ENCODE measurements around the gene NSG1. TPM values are rescaled to one million over a fixed set of nuclear protein-coding genes. Genes with fewer than 3 reads are reported as not detected.

Gene NSG1
- total and polyA plus RNA-seq, 5 experiments from 2014 or later = 28.1 to 68.0 (median 66.1) TPM

- POLR2A ChIA-PET = no interaction called here
- H3K27ac Mint-ChIP-seq = peak overlapping the region in 1 of 10 donors; percentile 68
- no peak for ATAC-seq
Measured at GRCh38 chr4:4390046-4390445, 3.1 kb downstream of the NSG1 start.

GRCh38 chr4:4390515-4391240 lies 3.8 kb downstream of the NSG1 start:
- Mint-ChIP-seq H3K9me3 (peaks cover 0 to 2% (median 0%) of the 10 kb centered on the region in 9 donors), H3K36me3 (peaks cover 6 to 40% (median 6%) of the 10 kb centered on the region in 3 donors), H3K27ac (peak overlapping the region in 5 of 10 donors; percentile 27 to 81 (median 66)), H3K27me3 (peaks cover 0 to 11% (median 0%) of the 10 kb centered on the region in 5 donors), H3K4me3 (no peak overlapping the region), H3K4me1 (peaks cover 17 to 50% (median 27%) of the 10 kb centered on the region in 4 donors)
- ATAC-seq (no peak), DNase-seq (peak in 1 of 10 donors; percentile 26)
- POLR2A ChIA-PET = no interaction called here

More at GRCh38 chr4:4390046-4390445, 3.1 kb downstream of the NSG1 start:
- Mint-ChIP-seq H3K27me3 (peaks cover 0 to 11% (median 0%) of the 10 kb centered on the region in 5 donors), H3K4me3 (no peak overlapping the region), H3K36me3 (peaks cover 3 to 39% (median 6%) of the 10 kb centered on the region in 3 donors), H3K9me3 (peaks cover 0 to 2% (median 0%) of the 10 kb centered on the region in 9 donors), H3K4me1 (peaks cover 17 to 48% (median 26%) of the 10 kb centered on the region in 4 donors)
- DNase-seq = peak in 1 of 10 donors; percentile 34

- H3K27me3 Mint-ChIP-seq = peaks cover 0 to 11% (median 0%) of the 10 kb centered on the region in 5 donors
- no peaks in the 10 kb centered on the region for H3K9me3 Mint-ChIP-seq
- H3K4me1 Mint-ChIP-seq = peaks cover 16 to 59% (median 24%) of the 10 kb centered on the region in 4 donors
- no peak for ATAC-seq
- no peak overlapping the region for H3K4me3 Mint-ChIP-seq
- DNase-seq = no peak
- POLR2A ChIA-PET = no interaction called here
- peak overlapping the region in 4 of 10 donors; percentile 12 to 59 (median 36) for H3K27ac Mint-ChIP-seq
- H3K36me3 Mint-ChIP-seq = peaks cover 8 to 52% (median 9%) of the 10 kb centered on the region in 3 donors
Measured at GRCh38 chr4:4391866-4392265, 5.0 kb downstream of the NSG1 start.

GRCh38 chr4:4392501-4393183 lies 5.7 kb downstream of the NSG1 start:
- ATAC-seq (no peak), DNase-seq (no peak)
- peaks cover 16 to 59% (median 24%) of the 10 kb centered on the region in 4 donors for H3K4me1 Mint-ChIP-seq
- H3K4me3 Mint-ChIP-seq = no peak overlapping the region
- peaks cover 8 to 60% (median 13%) of the 10 kb centered on the region in 3 donors for H3K36me3 Mint-ChIP-seq
- peaks cover 0 to 11% (median 0%) of the 10 kb centered on the region in 5 donors for H3K27me3 Mint-ChIP-seq
- peak overlapping the region in 2 of 10 donors; percentile 47 to 48 for H3K27ac Mint-ChIP-seq
- no peaks in the 10 kb centered on the region for H3K9me3 Mint-ChIP-seq
- POLR2A ChIA-PET = no interaction called here

- peaks cover 0 to 5% (median 0%) of the 10 kb centered on the region in 9 donors for H3K9me3 Mint-ChIP-seq
- H3K4me3 Mint-ChIP-seq = no peak overlapping the region
- H3K4me1 Mint-ChIP-seq = peaks cover 11 to 46% (median 17%) of the 10 kb centered on the region in 4 donors
- peak overlapping the region in 7 of 10 donors; percentile 18 to 89 (median 43) for H3K27ac Mint-ChIP-seq
- H3K27me3 Mint-ChIP-seq = peaks cover 0 to 9% (median 0%) of the 10 kb centered on the region in 5 donors
- no peak for ATAC-seq
- peak in 1 of 10 donors; percentile 42 for DNase-seq
- POLR2A ChIA-PET = interaction anchor here (1.1 kb wide), 1 partner anchor 46 kb away, joined by 3 read pairs; no protein-coding TSS in a partner anchor
- H3K36me3 Mint-ChIP-seq = peaks cover 8 to 80% (median 31%) of the 10 kb centered on the region in 3 donors
Measured at GRCh38 chr4:4394644-4395043, 7.7 kb downstream of the NSG1 start.

- H3K4me1 Mint-ChIP-seq = peaks cover 11 to 44% (median 16%) of the 10 kb centered on the region in 4 donors
- peak overlapping the region in 6 of 10 donors; percentile 18 to 92 (median 56) for H3K27ac Mint-ChIP-seq
- H3K27me3 Mint-ChIP-seq = peaks cover 0 to 8% (median 0%) of the 10 kb centered on the region in 5 donors
- POLR2A ChIA-PET = interaction anchor here (1.1 kb wide), 1 partner anchor 47 kb away, joined by 3 read pairs; no protein-coding TSS in a partner anchor
- peak in 1 of 10 donors; percentile 28 for DNase-seq
- H3K36me3 Mint-ChIP-seq = peaks cover 8 to 87% (median 37%) of the 10 kb centered on the region in 3 donors
- H3K9me3 Mint-ChIP-seq = peaks cover 0 to 5% (median 0%) of the 10 kb centered on the region in 9 donors
- no peak for ATAC-seq
- peak overlapping the region in 2 of 10 donors; percentile 8 to 24 for H3K4me3 Mint-ChIP-seq
Measured at GRCh38 chr4:4395371-4395770, 8.5 kb downstream of the NSG1 start.

GRCh38 chr4:4395849-4396627 lies 9.1 kb downstream of the NSG1 start:
- peak overlapping the region in 3 of 10 donors; percentile 8 to 27 (median 24) for H3K4me3 Mint-ChIP-seq
- peaks cover 0 to 8% (median 0%) of the 10 kb centered on the region in 5 donors for H3K27me3 Mint-ChIP-seq
- peaks cover 8 to 85% (median 37%) of the 10 kb centered on the region in 3 donors for H3K36me3 Mint-ChIP-seq
- H3K9me3 Mint-ChIP-seq = peaks cover 0 to 5% (median 0%) of the 10 kb centered on the region in 9 donors
- POLR2A ChIA-PET = interaction anchor here (1.1 kb wide), 1 partner anchor 11 kb away, joined by 3 read pairs; no protein-coding TSS in a partner anchor
- peak overlapping the region in 7 of 10 donors; percentile 37 to 92 (median 67) for H3K27ac Mint-ChIP-seq
- DNase-seq (peak in 1 of 10 donors; percentile 52), ATAC-seq (no peak)
- H3K4me1 Mint-ChIP-seq = peaks cover 11 to 44% (median 16%) of the 10 kb centered on the region in 4 donors

- Mint-ChIP-seq H3K27me3 (peaks cover 0 to 6% (median 0%) of the 10 kb centered on the region in 5 donors), H3K4me1 (peaks cover 11 to 42% (median 16%) of the 10 kb centered on the region in 4 donors), H3K27ac (peak overlapping the region in 5 of 10 donors; percentile 47 to 82 (median 57)), H3K36me3 (peaks cover 8 to 80% (median 37%) of the 10 kb centered on the region in 3 donors), H3K9me3 (peaks cover 0 to 5% (median 0%) of the 10 kb centered on the region in 9 donors), H3K4me3 (peak overlapping the region in 1 of 10 donors; percentile 20)
- ATAC-seq (no peak), DNase-seq (no peak)
- POLR2A ChIA-PET = interaction anchor here (1.1 kb wide), 1 partner anchor 10 kb away, joined by 3 read pairs; no protein-coding TSS in a partner anchor
Measured at GRCh38 chr4:4396628-4397440, 9.9 kb downstream of the NSG1 start.

- ATAC-seq (no peak), DNase-seq (peak in 1 of 10 donors; percentile 54)
- POLR2A ChIA-PET = no interaction called here
- Mint-ChIP-seq H3K27ac (peak overlapping the region in 1 of 10 donors; percentile 50), H3K9me3 (peaks cover 0 to 5% (median 0%) of the 10 kb centered on the region in 9 donors), H3K4me3 (peak overlapping the region in 1 of 10 donors; percentile 54), H3K27me3 (peaks cover 0 to 6% (median 0%) of the 10 kb centered on the region in 5 donors), H3K4me1 (peaks cover 11 to 40% (median 15%) of the 10 kb centered on the region in 4 donors), H3K36me3 (peaks cover 8 to 79% (median 36%) of the 10 kb centered on the region in 3 donors)
Measured at GRCh38 chr4:4397441-4397819, 10.5 kb downstream of the NSG1 start.

- Mint-ChIP-seq H3K27me3 (peaks cover 0 to 6% (median 0%) of the 10 kb centered on the region in 5 donors), H3K9me3 (peaks cover 0 to 5% (median 0%) of the 10 kb centered on the region in 9 donors), H3K36me3 (peaks cover 8 to 78% (median 45%) of the 10 kb centered on the region in 3 donors), H3K4me1 (peaks cover 11 to 37% (median 15%) of the 10 kb centered on the region in 4 donors), H3K4me3 (no peak overlapping the region), H3K27ac (no peak overlapping the region)
- DNase-seq (no peak), ATAC-seq (no peak)
- POLR2A ChIA-PET = no interaction called here
Measured at GRCh38 chr4:4398430-4398829, 11.5 kb downstream of the NSG1 start.

GRCh38 chr4:4401036-4401435 lies 14.1 kb downstream of the NSG1 start:
- POLR2A ChIA-PET = no interaction called here
- H3K4me1 Mint-ChIP-seq = peaks cover 0 to 16% (median under 1%) of the 10 kb centered on the region in 4 donors
- H3K36me3 Mint-ChIP-seq = peaks cover 0 to 69% (median 39%) of the 10 kb centered on the region in 3 donors
- H3K27me3 Mint-ChIP-seq = peaks cover 0 to 4% (median 0%) of the 10 kb centered on the region in 5 donors
- H3K9me3 Mint-ChIP-seq = peaks cover 0 to 5% (median 0%) of the 10 kb centered on the region in 9 donors
- peak overlapping the region in 1 of 10 donors; percentile 18 for H3K27ac Mint-ChIP-seq
- DNase-seq (no peak), ATAC-seq (no peak)
- no peak overlapping the region for H3K4me3 Mint-ChIP-seq

Measured in naive thymus-derived CD8-positive, alpha-beta T cell (primary cell).